Measurements from ENCODE around the gene DPT. TPM values are rescaled to one million over a fixed set of nuclear protein-coding genes. Genes with fewer than 3 reads are reported as not detected.

DPT gene
- total RNA-seq, 2 donors from 2014 or later = 4.7 to 15.4 TPM

GRCh38 chr1:168687816-168688215 lies 41.2 kb downstream of the DPT start:
- H3K4me3 ChIP-seq = no peak overlapping the region
- no peaks in the 10 kb centered on the region for H3K36me3 ChIP-seq
- H3K9me3 ChIP-seq = no peaks in the 10 kb centered on the region
- no peak overlapping the region for H3K27ac ChIP-seq
- no peaks in the 10 kb centered on the region for H3K4me1 ChIP-seq (replicated peaks)
- TF ChIP-seq POLR2AphosphoS5 (IDR thresholded peaks at IDR 0.05) (no peak), CTCF (IDR thresholded peaks at IDR 0.05) (no peak), POLR2A (IDR thresholded peaks at IDR 0.05) (no peak)
- H3K27me3 ChIP-seq (replicated peaks; ENCODE audit: insufficient read depth) = no peaks in the 10 kb centered on the region
- intact Hi-C loops (cut with DNase I) = no loop called here
- WGBS = 95% methylated on average over 4 of the region's 4 CpGs
- no peak for DNase-seq (ENCODE audit: low spot score)

- Histone ChIP-seq H3K9me3 (no peaks in the 10 kb centered on the region), H3K27me3 (replicated peaks; ENCODE audit: insufficient read depth) (no peaks in the 10 kb centered on the region), H3K36me3 (no peaks in the 10 kb centered on the region), H3K4me1 (replicated peaks) (no peaks in the 10 kb centered on the region), H3K4me3 (no peak overlapping the region), H3K27ac (no peak overlapping the region)
- no peak for DNase-seq (ENCODE audit: low spot score)
- intact Hi-C loops (cut with DNase I) = no loop called here
- TF ChIP-seq POLR2AphosphoS5 (IDR thresholded peaks at IDR 0.05) = no peak
- no peak for TF ChIP-seq CTCF (IDR thresholded peaks at IDR 0.05)
- no peak for TF ChIP-seq POLR2A (IDR thresholded peaks at IDR 0.05)
- 87% methylated on average over 2 of the region's 2 CpGs for WGBS
Observed at GRCh38 chr1:168686666-168687065, 42.3 kb downstream of the DPT start.

GRCh38 chr1:168683871-168684270 lies 45.1 kb downstream of the DPT start:
- intact Hi-C loops (cut with DNase I) = no loop called here

GRCh38 chr1:168676861-168677260 lies 52.1 kb downstream of the DPT start:
- intact Hi-C loops (cut with DNase I) = no loop called here
- H3K9me3 ChIP-seq = no peaks in the 10 kb centered on the region
- no peak for DNase-seq (ENCODE audit: low spot score)
- TF ChIP-seq POLR2A (IDR thresholded peaks at IDR 0.05) (no peak), POLR2AphosphoS5 (IDR thresholded peaks at IDR 0.05) (no peak), CTCF (IDR thresholded peaks at IDR 0.05) (no peak)
- H3K4me3 ChIP-seq = no peak overlapping the region
- WGBS = 93% methylated on average over 1 of the region's 1 CpG
- no peaks in the 10 kb centered on the region for H3K36me3 ChIP-seq
- H3K27ac ChIP-seq = no peak overlapping the region
- H3K4me1 ChIP-seq (replicated peaks) = no peaks in the 10 kb centered on the region
- no peaks in the 10 kb centered on the region for H3K27me3 ChIP-seq (replicated peaks; ENCODE audit: insufficient read depth)

More at GRCh38 chr1:168683871-168684270, 45.1 kb downstream of the DPT start:
- no peaks in the 10 kb centered on the region for H3K4me1 ChIP-seq (replicated peaks)
- no peak overlapping the region for H3K4me3 ChIP-seq
- DNase-seq (ENCODE audit: low spot score) = no peak
- H3K27me3 ChIP-seq (replicated peaks; ENCODE audit: insufficient read depth) = no peaks in the 10 kb centered on the region
- H3K9me3 ChIP-seq = no peaks in the 10 kb centered on the region
- TF ChIP-seq CTCF (IDR thresholded peaks at IDR 0.05) (no peak), POLR2AphosphoS5 (IDR thresholded peaks at IDR 0.05) (no peak), POLR2A (IDR thresholded peaks at IDR 0.05) (no peak)
- 100% methylated on average over 1 of the region's 1 CpG for WGBS
- no peaks in the 10 kb centered on the region for H3K36me3 ChIP-seq
- H3K27ac ChIP-seq = no peak overlapping the region

GRCh38 chr1:168676029-168676812 lies 52.8 kb downstream of the DPT start:
- 88% methylated on average over 6 of the region's 6 CpGs for WGBS
- TF ChIP-seq POLR2AphosphoS5 (IDR thresholded peaks at IDR 0.05) (no peak), POLR2A (IDR thresholded peaks at IDR 0.05) (no peak), CTCF (IDR thresholded peaks at IDR 0.05) (no peak)
- no peaks in the 10 kb centered on the region for H3K36me3 ChIP-seq
- DNase-seq (ENCODE audit: low spot score) = no peak
- H3K27me3 ChIP-seq (replicated peaks; ENCODE audit: insufficient read depth) = no peaks in the 10 kb centered on the region
- H3K9me3 ChIP-seq = no peaks in the 10 kb centered on the region
- H3K4me3 ChIP-seq = no peak overlapping the region
- H3K4me1 ChIP-seq (replicated peaks) = no peaks in the 10 kb centered on the region
- H3K27ac ChIP-seq = no peak overlapping the region
- intact Hi-C loops (cut with DNase I) = no loop called here

All from prostate gland (tissue), 2 donors.